Measurements from ENCODE around the gene CFAP68. TPM values are rescaled to one million over a fixed set of nuclear protein-coding genes. Genes with fewer than 3 reads are reported as not detected.

CFAP68 gene
- total and polyA plus RNA-seq, 9 of the 15 experiments (the other 6 are each of a cell fraction or from before 2014, with no cell fraction given), result 22.8 to 72.3 (median 52.5) TPM

- TF ChIP-seq ZNF609 (CRISPR knock-in tag; IDR thresholded peaks at IDR 0.05; ENCODE audit: borderline replicate concordance), result 0 out of 2 replicates have a peak, but pooled peaks have one; percentile 47
Observed at GRCh38 chr11:111910676-111911562, 31.6 kb downstream of the CFAP68 start (continued).
